Activated naive CD4-positive, alpha-beta T cell treated with anti-CD3 and anti-CD28 coated beads, Interleukin-2, amount 10 ng/mL, durations not matched to agents 7 days and 5 days (primary cell): ENCODE results near the gene SPRED2.

Experiments used
- CTCF ChIA-PET: fragments of 350-600 bp; sonication (Branson Sonifier 250); formaldehyde crosslinking; loops from one replicate; lab custom pipeline; 2021; ENCODE audit warnings: antibody characterized with exemption; lab: Charles Lee
- DNase-seq: peaks from one replicate; pipeline ENCODE4 v3.0.0-alpha.2; 2020
- H3K27ac Mint-ChIP-seq: one replicate; pipeline ENCODE4 v1.8.0; 2021; ENCODE audit warnings: mild to moderate bottlenecking, moderate library complexity, mixed read lengths
- H3K27me3 Mint-ChIP-seq: one replicate; pipeline ENCODE4 v1.8.0; 2021; ENCODE audit warnings: mild to moderate bottlenecking, mixed read lengths
- H3K36me3 Mint-ChIP-seq: one replicate; pipeline ENCODE4 v1.8.0; 2021; ENCODE audit warnings: mixed read lengths
- H3K4me1 Mint-ChIP-seq: one replicate; pipeline ENCODE4 v1.8.0; 2021; ENCODE audit warnings: mixed read lengths
- H3K4me3 Mint-ChIP-seq: one replicate; pipeline ENCODE4 v1.8.0; 2021; ENCODE audit warnings: mild to moderate bottlenecking, moderate library complexity, mixed read lengths
- H3K9me3 Mint-ChIP-seq: one replicate; pipeline ENCODE4 v1.8.0; 2021; ENCODE audit warnings: mixed read lengths

SPRED2 gene

GRCh38 chr2:65415091-65415490 is 17.3 kb downstream of the SPRED2 start:
- H3K36me3 Mint-ChIP-seq: peaks cover 8% of the 10 kb centered on the region
- DNase-seq: no peak
- H3K4me3 Mint-ChIP-seq: no peak overlapping the region
- CTCF ChIA-PET: no interaction called here
- peaks cover 34% of the 10 kb centered on the region for H3K4me1 Mint-ChIP-seq
- H3K9me3 Mint-ChIP-seq: no peaks in the 10 kb centered on the region
- peaks cover 4% of the 10 kb centered on the region for H3K27me3 Mint-ChIP-seq
- H3K27ac Mint-ChIP-seq: no peak overlapping the region

GRCh38 chr2:65413610-65414009 is 18.8 kb downstream of the SPRED2 start:
- Mint-ChIP-seq H3K4me1 (peaks cover 27% of the 10 kb centered on the region), H3K27me3 (peaks cover 4% of the 10 kb centered on the region), H3K36me3 (peaks cover 3% of the 10 kb centered on the region), H3K4me3 (no peak overlapping the region), H3K9me3 (no peaks in the 10 kb centered on the region), H3K27ac (no peak overlapping the region)
- CTCF ChIA-PET: no interaction called here
- no peak for DNase-seq

GRCh38 chr2:65413106-65413505 is 19.3 kb downstream of the SPRED2 start:
- H3K4me3 Mint-ChIP-seq: no peak overlapping the region
- H3K4me1 Mint-ChIP-seq: peaks cover 25% of the 10 kb centered on the region
- CTCF ChIA-PET: no interaction called here
- H3K27me3 Mint-ChIP-seq: peaks cover 4% of the 10 kb centered on the region
- H3K27ac Mint-ChIP-seq: no peak overlapping the region
- peaks cover 1% of the 10 kb centered on the region for H3K36me3 Mint-ChIP-seq
- no peak for DNase-seq
- H3K9me3 Mint-ChIP-seq: no peaks in the 10 kb centered on the region

GRCh38 chr2:65411056-65411795 is 21.2 kb downstream of the SPRED2 start:
- no peak overlapping the region for H3K4me3 Mint-ChIP-seq
- CTCF ChIA-PET: interaction anchor here (0.7 kb wide), 1 partner anchor 163 kb away, joined by 3 read pairs; no protein-coding TSS in a partner anchor
- no peak for DNase-seq
- H3K27me3 Mint-ChIP-seq: peaks cover 4% of the 10 kb centered on the region
- no peaks in the 10 kb centered on the region for H3K9me3 Mint-ChIP-seq
- no peak overlapping the region for H3K27ac Mint-ChIP-seq
- H3K36me3 Mint-ChIP-seq: no peaks in the 10 kb centered on the region
- peaks cover 26% of the 10 kb centered on the region for H3K4me1 Mint-ChIP-seq

- CTCF ChIA-PET: interaction anchor here (0.7 kb wide), 1 partner anchor 12 kb away, joined by 3 read pairs; no protein-coding TSS in a partner anchor
- Mint-ChIP-seq H3K4me1 (peaks cover 29% of the 10 kb centered on the region), H3K4me3 (no peak overlapping the region), H3K27me3 (peaks cover 4% of the 10 kb centered on the region), H3K36me3 (peaks cover 3% of the 10 kb centered on the region), H3K27ac (no peak overlapping the region), H3K9me3 (no peaks in the 10 kb centered on the region)
- DNase-seq: no peak
Observed at GRCh38 chr2:65409045-65409444, 23.4 kb downstream of the SPRED2 start.

GRCh38 chr2:65407240-65407639 is 25.2 kb downstream of the SPRED2 start:
- Mint-ChIP-seq H3K4me3 (no peak overlapping the region), H3K9me3 (no peaks in the 10 kb centered on the region), H3K27ac (no peak overlapping the region), H3K36me3 (peaks cover 4% of the 10 kb centered on the region), H3K4me1 (peaks cover 35% of the 10 kb centered on the region), H3K27me3 (peaks cover 4% of the 10 kb centered on the region)
- CTCF ChIA-PET: interaction anchor here (0.6 to 1.5 kb wide), 3 partner anchors 10 to 106 kb away, joined by 3 read pairs; no protein-coding TSS in a partner anchor
- DNase-seq: no peak

GRCh38 chr2:65404988-65405697 is 27.3 kb downstream of the SPRED2 start:
- DNase-seq: no peak
- Mint-ChIP-seq H3K27me3 (peaks cover 7% of the 10 kb centered on the region), H3K4me1 (peaks cover 39% of the 10 kb centered on the region), H3K9me3 (no peaks in the 10 kb centered on the region), H3K27ac (no peak overlapping the region), H3K36me3 (peaks cover 7% of the 10 kb centered on the region), H3K4me3 (no peak overlapping the region)
- CTCF ChIA-PET: no interaction called here

- Mint-ChIP-seq H3K4me3 (no peak overlapping the region), H3K36me3 (peaks cover 7% of the 10 kb centered on the region), H3K4me1 (peaks cover 39% of the 10 kb centered on the region), H3K27me3 (peaks cover 7% of the 10 kb centered on the region), H3K9me3 (no peaks in the 10 kb centered on the region), H3K27ac (no peak overlapping the region)
- CTCF ChIA-PET: no interaction called here
- DNase-seq: no peak
Observed at GRCh38 chr2:65403529-65403915, 28.9 kb downstream of the SPRED2 start.

- Mint-ChIP-seq H3K4me3 (no peak overlapping the region), H3K9me3 (no peaks in the 10 kb centered on the region), H3K27ac (no peak overlapping the region), H3K27me3 (peaks cover 7% of the 10 kb centered on the region), H3K36me3 (peaks cover 10% of the 10 kb centered on the region), H3K4me1 (peaks cover 38% of the 10 kb centered on the region)
- CTCF ChIA-PET: no interaction called here
- no peak for DNase-seq
Observed at GRCh38 chr2:65402780-65403528, 29.4 kb downstream of the SPRED2 start.

GRCh38 chr2:65402323-65402722 is 30.1 kb downstream of the SPRED2 start:
- peaks cover 7% of the 10 kb centered on the region for H3K27me3 Mint-ChIP-seq
- H3K36me3 Mint-ChIP-seq: peaks cover 10% of the 10 kb centered on the region
- DNase-seq: no peak
- H3K4me3 Mint-ChIP-seq: no peak overlapping the region
- CTCF ChIA-PET: no interaction called here
- peaks cover 38% of the 10 kb centered on the region for H3K4me1 Mint-ChIP-seq
- no peaks in the 10 kb centered on the region for H3K9me3 Mint-ChIP-seq
- H3K27ac Mint-ChIP-seq: no peak overlapping the region

- no peak overlapping the region for H3K27ac Mint-ChIP-seq
- H3K36me3 Mint-ChIP-seq: peaks cover 5% of the 10 kb centered on the region
- no peak overlapping the region for H3K4me3 Mint-ChIP-seq
- CTCF ChIA-PET: interaction anchor here (0.7 kb wide), 1 partner anchor 10 kb away, joined by 3 read pairs; no protein-coding TSS in a partner anchor
- peaks cover 13% of the 10 kb centered on the region for H3K27me3 Mint-ChIP-seq
- peaks cover 29% of the 10 kb centered on the region for H3K4me1 Mint-ChIP-seq
- DNase-seq: no peak
- no peaks in the 10 kb centered on the region for H3K9me3 Mint-ChIP-seq
Observed at GRCh38 chr2:65397122-65397521, 35.3 kb downstream of the SPRED2 start.

- peaks cover 13% of the 10 kb centered on the region for H3K27me3 Mint-ChIP-seq
- DNase-seq: no peak
- H3K27ac Mint-ChIP-seq: no peak overlapping the region
- H3K9me3 Mint-ChIP-seq: no peaks in the 10 kb centered on the region
- peaks cover 5% of the 10 kb centered on the region for H3K36me3 Mint-ChIP-seq
- CTCF ChIA-PET: interaction anchor here (0.7 kb wide), 1 partner anchor 10 kb away, joined by 3 read pairs; no protein-coding TSS in a partner anchor
- no peak overlapping the region for H3K4me3 Mint-ChIP-seq
- peaks cover 29% of the 10 kb centered on the region for H3K4me1 Mint-ChIP-seq
Observed at GRCh38 chr2:65396348-65397026, 35.9 kb downstream of the SPRED2 start.

- CTCF ChIA-PET: no interaction called here
- H3K4me3 Mint-ChIP-seq: no peak overlapping the region
- H3K9me3 Mint-ChIP-seq: no peaks in the 10 kb centered on the region
- peaks cover 13% of the 10 kb centered on the region for H3K27me3 Mint-ChIP-seq
- no peak overlapping the region for H3K27ac Mint-ChIP-seq
- H3K36me3 Mint-ChIP-seq: peaks cover 5% of the 10 kb centered on the region
- DNase-seq: no peak
- peaks cover 27% of the 10 kb centered on the region for H3K4me1 Mint-ChIP-seq
Observed at GRCh38 chr2:65395621-65396347, 36.6 kb downstream of the SPRED2 start.
